OCI-LY3 (cell line): Measurements from ENCODE around the gene DDX60.

Source experiments
- EZH2phosphoT487 ChIP-seq: fragments of 200-600 bp; shearing (Covaris generic); IDR thresholded peaks from 2 replicates; pipeline ENCODE4 v1.6.1; 2018; ENCODE audit warnings: antibody characterized with exemption, mixed run types, low read depth
- TF ChIP-seq, protein P1 (sequence below): fragments of 200-600, 300-600 bp; sonication (generic); IDR thresholded peaks from 2 replicates; pipeline ENCODE4 v1.5.1; 2014; ENCODE audit warnings: antibody characterized with exemption, low read length, low read depth

DNA sequence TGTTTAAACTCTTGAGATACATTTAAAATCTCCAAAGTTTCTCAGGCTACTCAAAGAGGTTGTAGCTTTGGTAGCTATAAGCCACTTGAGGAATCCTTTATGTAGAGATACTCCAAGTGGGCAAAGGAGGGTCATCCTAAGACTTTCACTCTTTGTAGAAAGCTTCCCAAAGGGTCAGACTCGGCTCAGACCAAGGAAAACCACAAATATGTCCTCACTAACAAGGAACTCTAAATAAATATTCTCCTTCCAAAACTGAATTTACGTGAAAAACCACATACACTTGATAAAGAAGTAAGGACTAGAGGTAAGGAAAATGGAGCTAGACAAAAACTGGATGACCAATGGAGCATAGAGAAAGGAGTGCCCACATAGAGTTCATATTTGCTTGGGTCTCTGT is 41.7 kb upstream of the DDX60 start:
- TF ChIP-seq, protein P1, sequence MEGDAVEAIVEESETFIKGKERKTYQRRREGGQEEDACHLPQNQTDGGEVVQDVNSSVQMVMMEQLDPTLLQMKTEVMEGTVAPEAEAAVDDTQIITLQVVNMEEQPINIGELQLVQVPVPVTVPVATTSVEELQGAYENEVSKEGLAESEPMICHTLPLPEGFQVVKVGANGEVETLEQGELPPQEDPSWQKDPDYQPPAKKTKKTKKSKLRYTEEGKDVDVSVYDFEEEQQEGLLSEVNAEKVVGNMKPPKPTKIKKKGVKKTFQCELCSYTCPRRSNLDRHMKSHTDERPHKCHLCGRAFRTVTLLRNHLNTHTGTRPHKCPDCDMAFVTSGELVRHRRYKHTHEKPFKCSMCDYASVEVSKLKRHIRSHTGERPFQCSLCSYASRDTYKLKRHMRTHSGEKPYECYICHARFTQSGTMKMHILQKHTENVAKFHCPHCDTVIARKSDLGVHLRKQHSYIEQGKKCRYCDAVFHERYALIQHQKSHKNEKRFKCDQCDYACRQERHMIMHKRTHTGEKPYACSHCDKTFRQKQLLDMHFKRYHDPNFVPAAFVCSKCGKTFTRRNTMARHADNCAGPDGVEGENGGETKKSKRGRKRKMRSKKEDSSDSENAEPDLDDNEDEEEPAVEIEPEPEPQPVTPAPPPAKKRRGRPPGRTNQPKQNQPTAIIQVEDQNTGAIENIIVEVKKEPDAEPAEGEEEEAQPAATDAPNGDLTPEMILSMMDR = no peak
- no peak for TF ChIP-seq EZH2phosphoT487
